NCI-H774 (cell line): ENCODE results near the gene CFP.
"Not testable (repeated sequence)": the region's sequence is repeated elsewhere in the genome, so short reads cannot be mapped to it uniquely, and the experiment has no call there.

ENCODE experiments used
- DNase-seq: peaks from one replicate; lab custom pipeline; 2025; lab: John Stamatoyannopoulos, UW

Gene CFP

DNA sequence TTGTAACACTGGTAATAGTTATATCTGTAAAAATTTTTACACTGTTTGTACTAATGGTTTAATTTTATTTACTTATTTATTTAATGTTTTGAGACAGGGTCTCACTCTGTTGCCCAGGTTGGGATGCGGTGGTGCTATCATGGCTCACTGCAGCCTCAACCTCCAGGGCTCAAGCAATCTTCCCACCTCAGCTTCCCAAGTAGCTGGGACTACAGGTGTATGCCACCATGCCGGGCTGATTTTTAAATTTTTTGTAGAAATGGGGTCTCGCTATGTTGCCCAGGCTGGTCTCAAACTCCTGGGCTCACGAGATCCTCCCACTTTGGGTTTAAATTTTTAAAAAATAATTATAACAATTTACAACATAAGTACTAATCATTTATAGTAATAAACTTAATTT, 26.6 kb downstream of the CFP start:
- DNase-seq, result not testable (repeated sequence)

DNA sequence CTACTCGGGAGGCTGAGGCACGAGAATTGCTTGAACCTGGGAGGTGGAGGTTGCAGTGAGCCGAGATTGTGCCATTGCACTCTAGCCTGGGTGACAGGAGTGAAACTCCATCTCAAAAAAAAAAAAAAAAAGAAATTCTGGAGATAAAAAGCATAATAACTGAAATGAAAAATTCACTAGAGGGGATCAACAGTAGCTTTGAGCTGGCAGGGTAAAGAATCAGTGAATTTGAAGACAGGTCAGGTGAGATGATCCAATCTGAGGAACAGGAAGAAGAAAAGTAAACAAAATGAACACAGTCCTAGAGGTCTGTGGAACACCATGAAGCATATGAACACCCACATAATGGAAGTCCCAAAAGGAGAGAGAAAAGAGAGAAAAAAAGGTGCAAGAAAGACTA, 32.5 kb downstream of the CFP start:
- DNase-seq, result no peak

DNA sequence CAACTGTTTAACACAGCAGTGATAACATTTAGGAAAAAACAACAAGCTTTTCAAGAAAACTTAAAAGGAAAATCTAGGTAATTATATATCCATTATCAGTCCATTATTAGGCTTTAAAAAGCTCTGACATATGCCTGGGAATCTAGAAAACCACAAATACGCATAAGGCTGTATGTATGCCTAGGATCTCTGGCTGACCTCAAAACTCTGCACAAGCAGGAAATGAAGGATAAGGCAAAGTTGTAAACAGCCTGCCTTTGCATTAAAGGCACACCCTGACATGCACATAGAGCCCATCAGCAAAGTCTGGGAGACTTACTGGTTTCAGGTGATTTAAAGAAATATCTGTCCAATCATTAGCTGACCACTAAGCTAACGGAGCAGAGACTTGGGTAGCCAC, 33.5 kb downstream of the CFP start:
- DNase-seq, result no peak

DNA sequence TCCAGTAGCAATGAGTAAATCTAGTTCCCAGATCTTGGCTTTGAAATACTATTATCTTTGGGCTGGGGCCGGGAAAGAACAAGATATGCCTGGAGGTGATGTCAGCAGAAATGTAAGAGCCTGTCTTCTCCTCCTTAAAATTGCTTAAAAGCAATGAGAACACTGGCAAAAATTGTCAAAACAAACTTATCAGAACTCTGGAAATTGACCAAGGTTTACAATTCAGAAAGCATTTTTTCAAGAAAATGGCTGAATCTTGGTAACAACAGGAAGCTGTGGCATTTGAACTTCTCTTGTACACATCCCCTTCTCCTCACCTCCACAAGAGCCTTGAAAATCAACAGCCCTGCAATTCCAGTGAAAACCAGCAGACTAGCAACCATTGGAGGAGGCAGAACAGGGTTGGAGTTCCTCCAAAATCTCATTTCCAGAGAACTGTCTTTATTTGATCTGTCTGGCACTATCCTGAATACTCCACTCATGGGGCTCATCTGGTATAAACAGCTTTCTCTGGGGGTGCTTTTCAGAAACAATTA, 33.9 kb downstream of the CFP start:
- DNase-seq, result no peak

DNA sequence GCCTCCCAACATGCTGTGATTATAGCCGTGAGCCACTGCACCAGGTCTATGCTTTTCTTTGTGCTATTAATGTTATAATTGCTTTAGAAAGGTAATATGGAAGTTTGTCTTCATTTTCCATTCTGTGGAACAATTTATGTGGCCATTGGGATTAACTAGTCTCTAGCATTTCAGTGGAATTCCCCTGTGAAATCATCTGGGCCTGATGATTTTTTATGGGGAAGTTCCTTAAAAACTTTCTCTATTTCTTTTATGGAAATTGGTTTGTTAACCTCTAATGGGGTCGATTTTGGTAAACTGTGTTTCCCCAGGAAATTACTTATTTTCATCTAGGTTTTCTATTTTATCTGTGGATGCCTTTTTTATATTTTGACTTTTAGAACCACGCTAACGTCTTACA, 36.2 kb downstream of the CFP start:
- no peak for DNase-seq

DNA sequence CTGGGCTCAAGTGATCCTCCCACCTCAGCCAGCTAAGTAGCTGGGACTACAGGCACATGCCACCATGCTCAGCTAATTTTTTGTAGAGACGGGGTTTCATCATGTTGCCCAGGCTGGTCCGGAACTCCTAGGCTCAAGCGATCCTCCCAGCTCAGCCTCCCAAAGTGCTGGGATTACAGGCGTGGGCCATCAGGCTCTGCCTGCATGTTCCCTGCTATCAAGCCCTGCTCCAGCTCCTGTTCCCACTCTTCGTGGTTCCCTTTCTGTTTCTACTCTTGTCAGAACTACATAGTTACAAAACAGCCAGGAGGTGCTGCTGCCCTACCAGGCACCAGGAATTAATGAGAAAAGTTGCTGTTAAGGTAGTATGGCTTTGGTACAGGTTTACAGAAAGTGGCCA, 38.7 kb downstream of the CFP start:
- DNase-seq, result no peak

DNA sequence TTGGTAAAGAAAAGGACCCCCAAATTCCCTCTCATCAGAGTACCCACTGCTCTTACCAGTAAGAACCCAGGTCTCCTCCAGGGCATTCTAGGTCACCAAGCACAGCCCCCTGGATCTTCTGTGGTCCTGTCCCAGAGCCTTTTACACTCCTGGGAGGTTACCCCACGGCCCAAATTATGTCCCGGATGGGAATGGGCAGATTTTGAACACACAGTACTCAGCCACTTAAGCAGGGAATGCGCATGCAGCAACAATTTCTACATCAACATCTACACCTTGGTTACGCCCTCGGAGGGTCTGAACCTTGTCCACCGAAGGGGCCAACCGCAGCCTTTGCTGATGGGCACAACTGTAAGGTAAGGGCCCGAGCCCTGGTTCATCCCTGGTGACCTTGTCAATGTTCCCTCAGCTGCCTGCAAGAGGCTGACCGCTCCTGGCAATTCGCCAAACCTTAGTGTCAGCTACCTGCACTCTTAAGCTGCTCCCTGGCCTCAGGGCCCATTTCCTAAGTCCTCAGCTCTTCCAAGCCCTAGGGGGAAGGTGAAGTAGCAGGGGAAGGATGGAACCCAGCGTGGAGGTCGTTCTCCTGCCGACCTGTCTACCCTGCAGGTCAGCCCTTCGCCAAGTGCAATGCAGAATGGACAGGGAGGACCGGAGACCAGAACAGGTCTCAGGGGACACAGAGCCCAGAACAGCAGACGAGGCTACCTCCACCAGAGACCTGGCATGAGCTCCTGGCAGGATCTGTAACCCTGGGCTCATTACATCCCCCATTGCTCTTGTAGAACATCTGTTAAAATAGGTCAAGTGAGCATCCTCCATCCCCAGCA, 41.6 kb downstream of the CFP start:
- no peak for DNase-seq

DNA sequence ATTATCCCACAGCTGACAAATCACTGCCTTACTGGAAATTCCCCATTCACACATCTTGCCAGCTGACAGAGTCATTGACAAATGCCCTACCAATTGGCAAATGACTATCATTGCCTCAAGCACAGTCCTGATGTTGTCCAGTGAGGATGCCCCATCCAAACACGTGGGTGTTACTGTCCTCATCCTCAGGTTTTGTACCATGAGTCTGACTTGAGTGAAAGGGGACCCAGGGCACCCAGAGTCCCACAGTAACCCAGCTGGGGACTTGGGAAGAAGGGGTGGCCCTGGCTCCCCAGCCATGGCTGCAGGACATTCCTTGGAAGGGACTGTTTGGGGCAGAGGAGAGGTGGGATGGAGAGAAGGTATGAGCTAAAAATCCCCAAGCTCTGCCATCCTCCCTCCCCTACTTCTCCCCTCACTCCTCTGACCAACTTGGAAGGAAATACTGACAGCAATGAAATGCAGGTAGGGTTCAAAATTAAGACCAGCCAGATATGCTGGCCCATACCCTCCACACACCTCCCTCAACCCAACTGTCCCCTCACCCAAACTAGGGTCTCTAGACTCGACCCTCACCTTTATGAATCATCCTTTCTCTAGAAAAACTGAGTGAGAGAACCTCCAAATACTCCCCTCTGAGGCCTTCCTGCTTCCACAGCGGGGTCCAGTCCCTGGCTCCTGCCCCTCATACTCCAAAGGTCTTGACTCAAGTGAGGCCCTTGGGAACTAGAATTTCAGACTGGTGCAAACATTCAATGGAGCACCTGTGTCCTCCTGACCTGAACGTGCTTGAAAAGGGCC, 42.4 kb downstream of the CFP start:
- DNase-seq, result no peak

DNA sequence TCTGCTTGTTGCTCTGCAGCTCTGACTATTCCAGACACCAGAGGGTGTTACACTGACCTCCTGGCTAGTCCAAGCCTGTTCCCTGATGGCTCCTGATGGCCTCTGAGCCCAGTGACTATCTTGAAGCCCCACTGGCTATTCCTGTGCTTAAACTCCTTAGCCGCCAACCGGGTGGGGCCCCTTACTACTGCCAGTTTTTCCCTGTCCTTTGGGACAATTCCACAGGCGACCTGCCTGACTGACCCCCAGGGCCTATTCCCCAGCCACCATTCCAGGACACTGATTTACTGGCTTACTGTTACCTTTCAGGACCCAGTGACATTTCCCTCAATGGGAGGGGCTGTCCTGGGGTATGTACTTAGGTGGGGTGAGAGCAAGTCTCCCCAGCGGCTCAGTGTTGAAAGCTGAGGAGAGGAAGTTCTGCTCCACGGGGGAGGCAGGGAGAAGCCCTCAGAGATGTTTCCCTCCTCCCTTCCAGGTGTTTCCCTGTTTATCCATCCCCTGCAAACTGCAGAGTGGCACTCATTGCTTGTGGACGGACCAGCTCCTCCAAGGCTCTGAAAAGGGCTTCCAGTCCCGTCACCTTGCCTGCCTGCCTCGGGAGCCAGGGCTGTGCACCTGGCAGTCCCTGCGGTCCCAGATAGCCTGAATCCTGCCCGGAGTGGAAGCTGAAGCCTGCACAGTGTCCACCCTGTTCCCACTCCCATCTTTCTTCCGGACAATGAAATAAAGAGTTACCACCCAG, 43.5 kb downstream of the CFP start:
- no peak for DNase-seq

DNA sequence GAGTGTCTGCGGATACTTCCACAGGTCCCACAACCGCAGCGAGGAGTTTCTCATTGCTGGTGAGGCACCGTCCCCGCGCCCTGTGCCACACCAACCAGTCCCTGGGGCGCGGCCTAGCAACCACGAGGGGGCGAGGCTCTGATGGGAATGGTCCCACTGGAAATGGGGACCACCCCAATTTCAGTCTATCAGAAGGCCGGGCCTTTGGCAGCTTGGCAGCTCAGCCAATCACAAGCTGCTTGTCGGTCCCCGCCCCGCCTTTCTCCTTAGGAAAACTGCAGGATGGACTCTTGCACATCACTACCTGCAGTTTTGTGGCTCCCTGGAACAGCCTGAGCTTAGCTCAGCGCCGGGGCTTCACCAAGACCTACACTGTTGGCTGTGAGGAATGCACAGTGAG, 44.5 kb downstream of the CFP start:
- DNase-seq, result no peak

DNA sequence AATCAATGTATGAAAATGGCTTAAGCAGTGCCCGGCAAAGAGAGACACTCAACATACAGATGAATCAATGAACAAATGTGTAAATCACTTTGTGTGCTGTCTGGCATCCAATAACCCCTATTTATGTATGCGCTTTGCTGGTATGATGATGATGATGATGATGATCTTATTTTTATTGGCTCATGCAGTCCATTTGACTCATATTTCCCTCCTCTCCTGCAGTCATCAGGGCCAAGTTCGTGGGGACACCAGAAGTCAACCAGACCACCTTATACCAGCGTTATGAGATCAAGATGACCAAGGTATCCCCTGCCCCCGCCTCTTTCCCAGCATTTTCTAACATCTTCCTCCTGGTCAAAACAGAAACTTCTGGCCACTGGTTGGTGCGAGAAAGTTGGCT, 45.0 kb downstream of the CFP start:
- DNase-seq, result no peak

DNA sequence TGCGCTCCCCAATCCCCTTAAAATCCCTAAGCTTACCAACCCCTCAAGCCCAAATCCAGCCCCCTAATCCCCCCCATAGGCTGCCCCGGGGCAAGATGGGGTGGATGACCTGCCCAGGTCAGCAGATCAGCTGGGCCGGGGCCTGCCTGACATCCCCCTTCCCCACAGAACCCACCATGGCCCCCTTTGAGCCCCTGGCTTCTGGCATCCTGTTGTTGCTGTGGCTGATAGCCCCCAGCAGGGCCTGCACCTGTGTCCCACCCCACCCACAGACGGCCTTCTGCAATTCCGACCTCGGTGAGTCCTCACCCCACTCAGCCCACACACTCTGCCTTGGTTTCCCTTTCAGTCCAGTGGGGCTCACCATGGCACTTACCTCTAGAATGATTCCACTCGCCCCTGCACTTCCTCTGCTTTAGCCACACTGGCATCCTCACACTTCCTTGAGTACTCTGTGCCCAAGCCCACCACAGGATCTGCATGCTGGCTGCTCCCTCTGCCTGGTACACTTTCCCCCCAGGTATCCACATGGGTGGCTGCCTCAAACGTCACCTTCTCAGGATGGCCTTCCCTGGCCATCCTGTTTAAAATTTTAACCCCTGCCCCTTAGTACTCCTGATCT, 46.4 kb downstream of the CFP start:
- DNase-seq, result no peak

DNA sequence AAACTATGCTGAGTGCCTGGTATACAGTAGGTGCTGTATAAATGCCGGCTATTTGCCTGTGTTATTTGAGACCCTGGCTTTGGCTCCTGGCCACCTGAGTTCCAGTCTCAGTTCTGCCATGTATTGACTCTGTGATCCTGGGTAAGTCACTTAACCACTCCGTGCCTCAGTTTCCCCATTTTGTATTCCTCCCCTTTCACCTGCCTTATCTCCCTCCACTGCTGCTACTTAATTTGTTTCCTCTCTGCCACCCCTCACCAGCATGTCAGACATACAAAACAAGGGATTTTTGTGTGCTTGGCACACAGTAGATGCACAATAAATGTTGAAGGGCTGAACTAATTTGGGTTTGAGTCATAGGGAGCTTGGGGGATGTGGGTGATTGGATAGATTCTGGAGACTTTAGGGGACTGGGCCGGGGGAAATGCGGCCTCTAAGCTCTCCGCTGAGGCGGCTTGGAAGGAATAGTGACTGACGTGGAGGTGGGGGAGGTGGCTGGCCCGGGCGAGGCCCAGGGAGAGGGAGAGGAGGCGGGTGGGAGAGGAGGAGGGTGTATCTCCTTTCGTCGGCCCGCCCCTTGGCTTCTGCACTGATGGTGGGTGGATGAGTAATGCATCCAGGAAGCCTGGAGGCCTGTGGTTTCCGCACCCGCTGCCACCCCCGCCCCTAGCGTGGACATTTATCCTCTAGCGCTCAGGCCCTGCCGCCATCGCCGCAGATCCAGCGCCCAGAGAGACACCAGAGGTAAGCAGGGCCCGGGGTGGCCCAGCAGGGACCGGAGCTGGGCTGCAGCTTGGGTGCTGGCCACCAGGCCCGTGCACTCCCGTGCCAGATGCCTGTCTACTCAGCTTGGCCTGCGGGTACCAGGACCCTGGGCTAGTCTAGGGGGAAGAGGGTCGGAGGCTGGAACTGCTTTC, 47.7 kb downstream of the CFP start, which contains the start of gene TIMP1:
Gene TIMP1, plus strand, starts transcription at position 706 of the 917 bp plus-strand sequence. CDS start 980 bp downstream, outside the sequence.
- no peak for DNase-seq

DNA sequence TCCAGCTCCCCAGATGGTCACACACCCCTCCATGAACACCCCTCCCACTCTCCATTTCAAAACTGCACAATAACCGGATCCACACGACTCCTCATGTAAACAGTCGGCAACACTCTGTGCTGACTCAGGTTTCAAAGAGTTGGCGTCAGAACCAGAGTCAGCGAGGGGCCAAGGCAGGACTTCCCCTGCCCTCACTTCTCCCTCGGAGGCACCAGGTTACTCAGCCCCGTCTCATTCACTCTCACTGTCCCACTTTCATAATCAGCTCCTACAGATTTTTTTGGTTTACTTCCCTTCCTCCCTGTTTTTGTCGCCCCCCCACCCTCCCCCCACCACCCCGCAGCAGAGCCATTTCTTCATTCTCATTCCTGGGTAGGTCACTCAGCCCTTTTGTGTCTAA, 50.2 kb downstream of the CFP start:
- DNase-seq, result no peak

DNA sequence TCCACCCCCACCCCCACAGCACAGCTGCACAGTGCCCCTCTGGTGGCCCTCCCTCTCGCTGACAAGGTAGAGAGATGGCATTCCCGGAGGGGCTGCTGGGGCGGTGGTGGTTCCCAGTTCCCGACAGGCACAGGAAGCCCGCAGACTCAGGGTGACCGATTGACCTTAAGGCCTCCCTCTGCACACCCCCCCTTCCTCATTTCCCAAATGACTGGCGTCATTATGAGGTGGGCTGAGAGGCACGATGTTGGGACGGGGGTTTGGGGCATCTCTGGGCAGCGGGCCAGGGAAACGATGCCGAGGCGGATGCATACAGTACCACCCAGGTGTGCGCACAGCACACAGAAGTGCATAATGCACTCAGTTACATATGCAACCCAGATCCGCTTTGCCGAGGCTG, 51.0 kb downstream of the CFP start:
- no peak for DNase-seq

DNA sequence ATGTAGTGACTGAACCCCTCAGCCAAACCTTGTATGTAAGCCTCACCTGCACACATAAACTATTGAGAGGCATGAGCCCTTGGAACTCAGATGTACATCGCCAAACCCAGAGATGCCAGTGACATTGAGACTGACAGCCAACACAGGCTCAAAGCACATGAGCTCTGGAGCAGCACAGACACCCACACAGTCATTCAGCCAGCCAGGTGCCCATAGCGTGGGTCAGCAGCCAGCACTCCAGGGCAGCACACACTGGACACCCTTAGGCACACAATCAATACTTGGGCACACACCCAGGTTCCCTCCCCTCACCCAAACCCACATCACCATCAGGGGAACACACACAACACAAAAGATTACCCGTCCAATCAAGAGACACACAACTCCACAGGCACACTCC, 51.8 kb downstream of the CFP start:
- DNase-seq, result no peak

DNA sequence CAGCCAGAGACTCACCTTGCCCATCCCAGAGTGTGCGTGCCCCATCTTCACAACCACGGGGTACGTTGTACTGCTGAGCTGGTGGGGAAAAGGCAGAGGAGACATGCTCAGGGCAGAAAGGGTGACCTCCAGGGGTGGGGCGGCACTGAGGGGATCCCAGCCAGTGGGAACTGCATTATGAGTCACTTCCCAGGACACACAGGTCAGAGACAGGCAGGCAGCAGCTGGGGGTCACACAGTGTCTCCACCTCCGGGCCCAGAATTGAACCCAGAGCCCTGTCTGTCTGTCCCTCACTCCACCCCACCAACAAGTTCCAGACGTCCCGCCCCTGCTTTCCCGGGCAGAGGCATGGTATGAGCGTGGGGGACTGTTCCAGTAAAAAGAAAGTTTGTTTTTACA, 52.3 kb downstream of the CFP start:
- no peak for DNase-seq

DNA sequence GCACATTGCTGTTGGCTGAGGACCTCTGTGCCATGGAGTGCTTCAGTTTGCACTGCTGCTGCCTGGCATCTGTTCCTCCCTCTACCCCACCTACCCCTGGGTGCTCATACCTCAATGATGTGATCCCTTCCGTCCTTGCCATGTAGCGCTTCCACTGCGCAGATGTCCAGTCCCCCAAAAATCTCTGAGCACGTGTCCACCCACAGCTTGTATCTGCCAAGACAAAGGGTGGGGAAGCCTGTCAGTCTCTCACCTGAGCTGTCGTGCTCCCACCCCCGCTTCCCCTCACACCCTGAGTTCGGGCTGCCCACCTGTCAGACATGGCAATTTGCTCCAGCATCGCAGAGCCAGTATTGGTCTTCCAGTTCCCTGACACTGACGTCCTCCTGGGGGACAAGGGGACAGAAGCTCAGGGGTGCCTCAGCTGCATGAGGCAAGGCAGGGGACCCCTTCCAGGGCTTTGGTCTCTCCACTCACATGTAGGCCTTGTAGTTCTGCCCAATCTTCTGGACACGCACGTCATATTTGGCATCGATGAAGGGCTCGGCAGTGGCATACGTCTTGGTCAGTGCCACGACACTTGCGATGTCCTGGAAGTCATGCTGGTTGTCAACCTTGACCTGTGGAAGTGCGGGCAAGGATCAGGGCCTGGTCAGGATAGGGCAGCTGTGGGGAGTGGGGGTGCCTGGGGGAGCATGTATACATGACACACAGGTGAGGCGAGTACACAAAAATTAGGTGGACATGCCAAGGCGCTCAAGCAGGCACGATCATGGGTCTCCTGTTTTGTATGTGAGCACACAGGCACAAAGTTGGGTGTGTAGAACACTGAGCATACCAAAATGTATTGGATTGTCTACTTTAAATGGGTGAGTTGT, 53.5 kb downstream of the CFP start:
- no peak for DNase-seq

DNA sequence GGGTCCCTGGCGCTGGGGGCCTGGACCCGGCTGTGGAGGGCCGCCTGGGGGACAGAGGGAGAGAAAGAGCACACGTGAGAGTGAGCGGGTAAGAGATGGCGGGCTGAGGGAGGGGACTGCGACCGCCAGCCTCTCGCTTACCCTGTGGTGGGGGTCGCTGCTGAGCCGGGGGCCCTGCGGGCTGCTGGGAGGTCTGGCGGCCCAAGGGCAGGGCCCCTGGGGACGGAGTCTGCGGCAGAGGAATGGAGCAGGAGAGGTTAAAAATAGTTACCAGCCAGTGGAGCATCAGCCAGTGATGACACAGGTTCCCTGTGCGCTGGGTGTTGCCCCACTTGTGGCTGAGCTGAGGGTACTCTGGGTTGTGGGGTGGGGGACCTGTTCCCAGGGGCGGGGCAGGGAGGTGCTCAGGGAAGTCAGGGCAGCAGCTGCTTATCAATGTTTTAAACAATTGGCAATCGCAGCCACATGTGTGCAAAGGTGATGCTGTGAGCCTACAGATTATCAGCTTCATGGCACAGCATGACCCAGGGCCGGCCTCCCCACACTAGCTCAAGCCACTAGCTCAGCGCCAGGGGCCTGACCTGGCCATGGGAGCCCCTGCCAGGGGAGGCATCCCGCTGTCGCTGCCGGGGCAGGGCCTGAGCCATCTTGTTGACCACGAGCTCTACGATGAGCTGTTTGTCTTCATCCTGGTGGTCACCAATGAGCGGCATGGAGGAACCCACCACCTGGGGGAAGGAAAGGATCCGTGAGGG, 55.0 kb downstream of the CFP start:
- DNase-seq, result no peak
